Measurements from ENCODE around the gene IL1RAPL2. TPM values are rescaled to one million over a fixed set of nuclear protein-coding genes. Genes with fewer than 3 reads are reported as not detected.

IL1RAPL2 gene
- total RNA-seq, 4 donors from 2014 or later: 0.16 TPM; not detected in 3

DNA sequence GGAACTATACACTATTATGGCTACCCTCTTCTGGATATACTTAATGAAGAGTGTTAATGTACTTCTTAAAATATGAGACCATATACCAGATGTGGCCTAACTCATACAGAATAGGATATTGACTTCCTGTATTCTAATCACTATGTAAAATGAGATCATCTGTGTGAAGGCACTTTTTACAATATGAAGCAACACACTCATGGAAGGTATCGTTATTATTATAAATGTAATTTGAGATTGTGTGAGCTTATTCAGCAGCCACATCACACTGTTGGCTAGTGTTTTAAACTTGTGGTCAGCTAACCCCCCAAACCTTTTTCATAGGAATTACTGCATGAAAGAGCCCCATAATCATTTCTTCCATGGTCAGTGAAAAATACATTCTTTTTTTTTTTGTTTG is 936.3 kb downstream of the IL1RAPL2 start:
- no peaks in the 10 kb centered on the region for H3K36me3 ChIP-seq
- DNase-seq: no peak
- H3K4me1 ChIP-seq: no peaks in the 10 kb centered on the region
- H3K27ac ChIP-seq: no peak overlapping the region
- H3K27me3 ChIP-seq: no peaks in the 10 kb centered on the region
- TF ChIP-seq POLR2A (IDR thresholded peaks at IDR 0.05): no peak
- in situ Hi-C loops (cut with MboI; ENCODE audit: low pct_ligation_motif_present in 1 of 4, low pct_unique_long_range_greater_than_20kb in 1 of 4, low sequenced_read_pairs in 3 of 4): no loop called here
- intact Hi-C loops (cut with DNase I; ENCODE audit: low total_unique reads): no loop called here
- 83% methylated on average over 1 of the region's 1 CpG; no CpG with 5 or more reads in 1 of the 2 donors for WGBS, 2 donors (ENCODE audit: low coverage in 1 of 2)
- H3K9me3 ChIP-seq: no peaks in the 10 kb centered on the region
- no peak overlapping the region for H3K4me3 ChIP-seq

DNA sequence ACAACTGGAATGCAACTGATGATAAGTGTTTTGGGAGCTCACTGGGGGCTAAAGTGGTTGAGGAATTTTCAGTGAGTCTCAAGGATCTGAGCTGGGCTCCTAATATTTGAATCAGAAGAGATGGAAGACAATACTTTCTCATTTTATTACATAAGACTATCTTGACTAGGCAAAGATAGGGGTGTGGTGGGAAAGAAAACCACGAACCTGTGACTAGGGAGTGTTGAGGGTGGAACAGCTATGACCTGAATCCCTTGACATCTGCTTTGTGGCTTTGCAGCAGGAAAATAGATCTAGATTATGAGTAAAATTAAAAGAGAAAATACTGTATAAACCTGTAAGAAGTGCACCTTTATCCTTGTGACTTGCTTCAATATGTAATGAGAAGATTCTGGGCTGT is 949.6 kb downstream of the IL1RAPL2 start:
- DNase-seq: no peak
- Histone ChIP-seq H3K9me3 (no peaks in the 10 kb centered on the region), H3K27me3 (no peaks in the 10 kb centered on the region), H3K4me3 (no peak overlapping the region), H3K4me1 (no peaks in the 10 kb centered on the region), H3K36me3 (no peaks in the 10 kb centered on the region), H3K27ac (no peak overlapping the region)
- 26% methylated on average over 1 of the region's 1 CpG; no CpG with 5 or more reads in 1 of the 2 donors for WGBS, 2 donors (ENCODE audit: low coverage in 1 of 2)
- in situ Hi-C loops (cut with MboI; ENCODE audit: low pct_ligation_motif_present in 1 of 4, low pct_unique_long_range_greater_than_20kb in 1 of 4, low sequenced_read_pairs in 3 of 4): no loop called here
- intact Hi-C loops (cut with DNase I; ENCODE audit: low total_unique reads): no loop called here
- TF ChIP-seq, protein P1, sequence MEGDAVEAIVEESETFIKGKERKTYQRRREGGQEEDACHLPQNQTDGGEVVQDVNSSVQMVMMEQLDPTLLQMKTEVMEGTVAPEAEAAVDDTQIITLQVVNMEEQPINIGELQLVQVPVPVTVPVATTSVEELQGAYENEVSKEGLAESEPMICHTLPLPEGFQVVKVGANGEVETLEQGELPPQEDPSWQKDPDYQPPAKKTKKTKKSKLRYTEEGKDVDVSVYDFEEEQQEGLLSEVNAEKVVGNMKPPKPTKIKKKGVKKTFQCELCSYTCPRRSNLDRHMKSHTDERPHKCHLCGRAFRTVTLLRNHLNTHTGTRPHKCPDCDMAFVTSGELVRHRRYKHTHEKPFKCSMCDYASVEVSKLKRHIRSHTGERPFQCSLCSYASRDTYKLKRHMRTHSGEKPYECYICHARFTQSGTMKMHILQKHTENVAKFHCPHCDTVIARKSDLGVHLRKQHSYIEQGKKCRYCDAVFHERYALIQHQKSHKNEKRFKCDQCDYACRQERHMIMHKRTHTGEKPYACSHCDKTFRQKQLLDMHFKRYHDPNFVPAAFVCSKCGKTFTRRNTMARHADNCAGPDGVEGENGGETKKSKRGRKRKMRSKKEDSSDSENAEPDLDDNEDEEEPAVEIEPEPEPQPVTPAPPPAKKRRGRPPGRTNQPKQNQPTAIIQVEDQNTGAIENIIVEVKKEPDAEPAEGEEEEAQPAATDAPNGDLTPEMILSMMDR (IDR thresholded peaks at IDR 0.05): no peak
- TF ChIP-seq EP300 (IDR thresholded peaks at IDR 0.05; ENCODE audit: low read depth): no peak
- TF ChIP-seq POLR2AphosphoS5 (IDR thresholded peaks at IDR 0.05): no peak

DNA sequence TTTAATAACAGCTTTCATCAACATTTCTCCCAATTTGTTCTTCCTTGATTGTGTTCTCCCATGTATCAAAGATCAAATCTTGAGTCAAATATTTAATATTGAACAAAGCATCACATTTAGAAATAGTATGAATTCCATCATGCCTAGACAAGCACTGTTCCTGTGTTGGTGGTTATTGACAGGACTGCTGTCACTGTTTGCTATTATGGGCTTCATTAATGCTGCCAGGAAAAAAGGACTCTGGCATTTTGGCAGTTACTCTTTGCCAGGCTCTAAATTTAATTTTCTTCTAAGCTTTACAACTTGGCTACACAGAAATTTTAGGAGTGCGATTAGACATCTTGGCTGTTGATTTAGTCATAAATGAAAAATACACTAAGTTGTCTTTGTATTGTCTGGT is 960.4 kb downstream of the IL1RAPL2 start:
- H3K27me3 ChIP-seq: no peaks in the 10 kb centered on the region
- no peak overlapping the region for H3K27ac ChIP-seq
- in situ Hi-C loops (cut with MboI; ENCODE audit: low pct_ligation_motif_present in 1 of 4, low pct_unique_long_range_greater_than_20kb in 1 of 4, low sequenced_read_pairs in 3 of 4): loop anchor here in 1 of 4 donors (25.0 kb wide), 1 partner anchor 89 kb away; no protein-coding TSS in a partner anchor
- TF ChIP-seq, protein P1 (IDR thresholded peaks at IDR 0.05): no peak
- no peak for TF ChIP-seq EP300 (IDR thresholded peaks at IDR 0.05; ENCODE audit: low read depth)
- no peak for TF ChIP-seq POLR2A (IDR thresholded peaks at IDR 0.05)
- no peak for TF ChIP-seq POLR2AphosphoS5 (IDR thresholded peaks at IDR 0.05)
- intact Hi-C loops (cut with DNase I; ENCODE audit: low total_unique reads): no loop called here
- H3K4me3 ChIP-seq: no peak overlapping the region
- H3K36me3 ChIP-seq: no peaks in the 10 kb centered on the region
- no peak for DNase-seq
- WGBS, 2 donors (ENCODE audit: low coverage in 1 of 2): 91% methylated on average over 1 of the region's 1 CpG; no CpG with 5 or more reads in 1 of the 2 donors
- no peaks in the 10 kb centered on the region for H3K4me1 ChIP-seq
- H3K9me3 ChIP-seq: no peaks in the 10 kb centered on the region

DNA sequence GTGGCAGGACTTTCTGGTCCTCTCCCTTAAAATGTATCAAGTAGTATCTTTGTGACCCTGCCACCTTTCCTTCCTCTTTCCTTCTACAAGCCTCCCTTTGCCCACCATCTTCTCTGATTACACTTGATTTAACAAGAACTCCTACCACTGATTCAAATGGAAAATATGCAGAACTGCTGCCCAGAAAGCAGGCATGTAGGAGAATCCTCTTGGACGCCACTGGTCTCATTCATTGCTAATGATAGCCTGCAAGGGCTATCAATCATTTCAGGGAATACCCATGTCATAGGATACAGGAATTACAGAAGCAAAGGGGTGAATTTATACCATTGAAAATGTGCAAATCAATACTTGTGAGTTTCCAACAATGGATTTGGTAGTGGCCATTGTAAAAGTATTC is 961.8 kb downstream of the IL1RAPL2 start:
- Histone ChIP-seq H3K4me1 (no peaks in the 10 kb centered on the region), H3K36me3 (no peaks in the 10 kb centered on the region), H3K9me3 (no peaks in the 10 kb centered on the region), H3K27ac (no peak overlapping the region), H3K27me3 (no peaks in the 10 kb centered on the region), H3K4me3 (no peak overlapping the region)
- TF ChIP-seq POLR2AphosphoS5 (IDR thresholded peaks at IDR 0.05) (no peak), EP300 (IDR thresholded peaks at IDR 0.05; ENCODE audit: low read depth) (no peak), POLR2A (IDR thresholded peaks at IDR 0.05) (no peak)
- TF ChIP-seq, protein P1 (IDR thresholded peaks at IDR 0.05): no peak
- intact Hi-C loops (cut with DNase I; ENCODE audit: low total_unique reads): no loop called here
- no peak for DNase-seq
- in situ Hi-C loops (cut with MboI; ENCODE audit: low pct_ligation_motif_present in 1 of 4, low pct_unique_long_range_greater_than_20kb in 1 of 4, low sequenced_read_pairs in 3 of 4): loop anchor here in 1 of 4 donors (25.0 kb wide), 1 partner anchor 90 kb away; no protein-coding TSS in a partner anchor
- 13% methylated on average over 1 of the region's 1 CpG; no CpG with 5 or more reads in 1 of the 2 donors for WGBS, 2 donors (ENCODE audit: low coverage in 1 of 2)

DNA sequence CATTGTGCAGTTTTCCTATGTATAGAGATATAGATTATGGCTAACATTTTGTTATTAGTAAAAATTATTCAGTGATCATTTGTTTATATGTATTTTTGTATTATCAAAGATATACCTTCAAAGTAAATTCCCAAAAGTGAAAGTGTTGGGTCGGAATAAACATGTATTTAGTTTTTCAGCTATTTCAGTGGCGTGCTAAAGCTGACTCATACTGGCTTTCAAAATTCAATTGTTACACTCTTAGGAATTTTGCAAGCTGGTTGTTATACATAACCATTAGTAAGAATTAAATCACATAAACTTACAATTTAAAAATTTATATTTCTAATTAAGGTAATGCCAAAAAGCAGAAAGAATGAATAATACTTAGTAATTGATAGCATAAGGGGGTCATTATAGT is 968.0 kb downstream of the IL1RAPL2 start:
- H3K9me3 ChIP-seq: no peaks in the 10 kb centered on the region
- intact Hi-C loops (cut with DNase I; ENCODE audit: low total_unique reads): no loop called here
- no peak for TF ChIP-seq EP300 (IDR thresholded peaks at IDR 0.05; ENCODE audit: low read depth)
- TF ChIP-seq POLR2AphosphoS5 (IDR thresholded peaks at IDR 0.05): no peak
- TF ChIP-seq, protein P1 (IDR thresholded peaks at IDR 0.05): no peak
- no peak for TF ChIP-seq POLR2A (IDR thresholded peaks at IDR 0.05)
- H3K27me3 ChIP-seq: no peaks in the 10 kb centered on the region
- H3K36me3 ChIP-seq: no peaks in the 10 kb centered on the region
- H3K4me3 ChIP-seq: no peak overlapping the region
- H3K4me1 ChIP-seq: no peaks in the 10 kb centered on the region
- 52 to 78% methylated on average over 2 of the region's 2 CpGs for WGBS, 2 donors (ENCODE audit: low coverage in 1 of 2)
- in situ Hi-C loops (cut with MboI; ENCODE audit: low pct_ligation_motif_present in 1 of 4, low pct_unique_long_range_greater_than_20kb in 1 of 4, low sequenced_read_pairs in 3 of 4): loop anchor here in 1 of 4 donors (25.0 kb wide), 1 partner anchor 97 kb away; no protein-coding TSS in a partner anchor
- H3K27ac ChIP-seq: no peak overlapping the region
- no peak for DNase-seq

Measured in transverse colon (tissue), 4 donors.